LNCaP clone FGC (cell line): Measurements from ENCODE around the gene ERC1.

ENCODE experiments used
- DNase-seq: peaks from one replicate; pipeline ENCODE4 v3.0.0-alpha.2; 2011; ENCODE audit warnings: low read depth
- H3K4me3 ChIP-seq: 2 replicates; pipeline ENCODE4 v1.5.1; 2011; ENCODE audit warnings: mild to moderate bottlenecking, low read depth, low read length, control low read depth
- TF ChIP-seq, protein P1 (sequence below): IDR thresholded peaks from 2 replicates; pipeline ENCODE4 v1.5.1; 2012; ENCODE audit warnings: mild to moderate bottlenecking; ENCODE audit not compliant: control insufficient read depth, insufficient read depth; ENCODE audit errors: extremely low read depth

ERC1 gene

GRCh38 chr12:1291601-1292332 lies 300.7 kb downstream of the ERC1 start:
- TF ChIP-seq, protein P1, sequence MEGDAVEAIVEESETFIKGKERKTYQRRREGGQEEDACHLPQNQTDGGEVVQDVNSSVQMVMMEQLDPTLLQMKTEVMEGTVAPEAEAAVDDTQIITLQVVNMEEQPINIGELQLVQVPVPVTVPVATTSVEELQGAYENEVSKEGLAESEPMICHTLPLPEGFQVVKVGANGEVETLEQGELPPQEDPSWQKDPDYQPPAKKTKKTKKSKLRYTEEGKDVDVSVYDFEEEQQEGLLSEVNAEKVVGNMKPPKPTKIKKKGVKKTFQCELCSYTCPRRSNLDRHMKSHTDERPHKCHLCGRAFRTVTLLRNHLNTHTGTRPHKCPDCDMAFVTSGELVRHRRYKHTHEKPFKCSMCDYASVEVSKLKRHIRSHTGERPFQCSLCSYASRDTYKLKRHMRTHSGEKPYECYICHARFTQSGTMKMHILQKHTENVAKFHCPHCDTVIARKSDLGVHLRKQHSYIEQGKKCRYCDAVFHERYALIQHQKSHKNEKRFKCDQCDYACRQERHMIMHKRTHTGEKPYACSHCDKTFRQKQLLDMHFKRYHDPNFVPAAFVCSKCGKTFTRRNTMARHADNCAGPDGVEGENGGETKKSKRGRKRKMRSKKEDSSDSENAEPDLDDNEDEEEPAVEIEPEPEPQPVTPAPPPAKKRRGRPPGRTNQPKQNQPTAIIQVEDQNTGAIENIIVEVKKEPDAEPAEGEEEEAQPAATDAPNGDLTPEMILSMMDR: no peak
- H3K4me3 ChIP-seq: no peak overlapping the region
- no peak for DNase-seq

- no peak for DNase-seq
- TF ChIP-seq, protein P1: no peak
- H3K4me3 ChIP-seq: no peak overlapping the region
Measured at GRCh38 chr12:1293901-1294300, 302.9 kb downstream of the ERC1 start.

GRCh38 chr12:1297206-1297605 lies 306.2 kb downstream of the ERC1 start:
- no peak for DNase-seq
- TF ChIP-seq, protein P1: no peak
- no peak overlapping the region for H3K4me3 ChIP-seq

DNA sequence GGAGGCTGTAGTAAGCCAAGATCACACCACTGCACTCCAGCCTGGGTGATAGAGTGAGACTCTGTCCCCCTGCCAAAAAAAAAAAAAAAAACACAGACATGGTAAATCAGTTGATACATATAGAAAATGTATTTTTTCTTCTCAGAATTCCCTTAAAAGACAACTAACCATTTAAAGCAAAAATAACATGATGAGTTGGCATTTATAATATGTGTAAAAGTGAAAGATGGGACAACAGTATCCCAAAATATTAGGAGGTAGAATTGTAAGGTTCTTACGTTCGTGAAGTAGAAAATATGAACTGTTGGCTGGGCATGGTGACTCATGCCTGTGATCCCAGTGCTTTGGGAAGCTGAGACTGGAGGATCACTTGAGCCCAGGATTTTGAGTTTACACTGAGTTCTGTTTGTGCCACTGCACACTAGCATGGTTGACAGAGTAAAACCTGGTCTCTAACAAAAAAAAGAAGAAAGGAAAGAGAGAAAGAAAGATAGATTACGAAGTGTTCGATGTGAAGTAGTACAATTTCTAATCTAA lies 306.7 kb downstream of the ERC1 start:
- no peak overlapping the region for H3K4me3 ChIP-seq
- TF ChIP-seq, protein P1: no peak
- no peak for DNase-seq

- no peak for DNase-seq
- H3K4me3 ChIP-seq: no peak overlapping the region
- TF ChIP-seq, protein P1: no peak
Measured at GRCh38 chr12:1300460-1300859, 309.4 kb downstream of the ERC1 start.

- no peak for DNase-seq
- TF ChIP-seq, protein P1: no peak
- no peak overlapping the region for H3K4me3 ChIP-seq
Measured at GRCh38 chr12:1302201-1302870, 311.3 kb downstream of the ERC1 start.
